Hepatocyte (in vitro differentiated cells): ENCODE results near the gene CAST.

Experiments used
- EZH2phosphoT487 ChIP-seq: fragments of 200-600 bp; sonication (generic); IDR thresholded peaks from one replicate; pipeline ENCODE4 v1.6.1; 2018; ENCODE audit warnings: antibody characterized with exemption, mild to moderate bottlenecking, low read depth, moderate library complexity; ENCODE audit not compliant: unreplicated experiment, severe bottlenecking
- TF ChIP-seq, protein P1 (sequence below): fragments of 200-600 bp; sonication (generic); IDR thresholded peaks from 2 replicates; pipeline ENCODE4 v1.5.1; 2016; ENCODE audit warnings: antibody characterized with exemption, mild to moderate bottlenecking; ENCODE audit not compliant: poor library complexity

GRCh38 chr5:96679293-96679692 is 17.1 kb downstream of the CAST start:
- TF ChIP-seq, protein P1, sequence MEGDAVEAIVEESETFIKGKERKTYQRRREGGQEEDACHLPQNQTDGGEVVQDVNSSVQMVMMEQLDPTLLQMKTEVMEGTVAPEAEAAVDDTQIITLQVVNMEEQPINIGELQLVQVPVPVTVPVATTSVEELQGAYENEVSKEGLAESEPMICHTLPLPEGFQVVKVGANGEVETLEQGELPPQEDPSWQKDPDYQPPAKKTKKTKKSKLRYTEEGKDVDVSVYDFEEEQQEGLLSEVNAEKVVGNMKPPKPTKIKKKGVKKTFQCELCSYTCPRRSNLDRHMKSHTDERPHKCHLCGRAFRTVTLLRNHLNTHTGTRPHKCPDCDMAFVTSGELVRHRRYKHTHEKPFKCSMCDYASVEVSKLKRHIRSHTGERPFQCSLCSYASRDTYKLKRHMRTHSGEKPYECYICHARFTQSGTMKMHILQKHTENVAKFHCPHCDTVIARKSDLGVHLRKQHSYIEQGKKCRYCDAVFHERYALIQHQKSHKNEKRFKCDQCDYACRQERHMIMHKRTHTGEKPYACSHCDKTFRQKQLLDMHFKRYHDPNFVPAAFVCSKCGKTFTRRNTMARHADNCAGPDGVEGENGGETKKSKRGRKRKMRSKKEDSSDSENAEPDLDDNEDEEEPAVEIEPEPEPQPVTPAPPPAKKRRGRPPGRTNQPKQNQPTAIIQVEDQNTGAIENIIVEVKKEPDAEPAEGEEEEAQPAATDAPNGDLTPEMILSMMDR, result no peak
- no peak for TF ChIP-seq EZH2phosphoT487
